Subcutaneous adipose tissue (tissue), 4 donors: ENCODE measurements around the gene ZNF776. TPM values are rescaled to one million over a fixed set of nuclear protein-coding genes. Genes with fewer than 3 reads are reported as not detected.

Source experiments
- CTCF ChIP-seq: fragments of 450-650 bp; IDR thresholded peaks from one replicate; pipeline ENCODE4 v1.5.1; 2016; ENCODE audit warnings: low read depth, mild to moderate bottlenecking, control low read depth, antibody characterized with exemption, moderate library complexity
- total RNA-seq, 4 donors: library from RNA; depleted of rRNA; stranded (reverse); fragments of >200 nt; gene quantifications; one replicate each; pipeline ENCODE4 v1.1.0, GENCODE V29; 2016

ZNF776 gene
- total RNA-seq, 4 donors from 2014 or later = 8.8 to 10.9 (median 10.1) TPM

- no peak for TF ChIP-seq CTCF
Measured at GRCh38 chr19:57759096-57759495, 12.5 kb downstream of the ZNF776 start.

GRCh38 chr19:57769345-57770131 lies 22.9 kb downstream of the ZNF776 start, which contains the start of gene ZNF586:
Gene ZNF586, plus strand, starts transcription at chr19:57769676. Its CDS starts 167 bp downstream, at chr19:57769843.
- TF ChIP-seq CTCF = no peak

DNA sequence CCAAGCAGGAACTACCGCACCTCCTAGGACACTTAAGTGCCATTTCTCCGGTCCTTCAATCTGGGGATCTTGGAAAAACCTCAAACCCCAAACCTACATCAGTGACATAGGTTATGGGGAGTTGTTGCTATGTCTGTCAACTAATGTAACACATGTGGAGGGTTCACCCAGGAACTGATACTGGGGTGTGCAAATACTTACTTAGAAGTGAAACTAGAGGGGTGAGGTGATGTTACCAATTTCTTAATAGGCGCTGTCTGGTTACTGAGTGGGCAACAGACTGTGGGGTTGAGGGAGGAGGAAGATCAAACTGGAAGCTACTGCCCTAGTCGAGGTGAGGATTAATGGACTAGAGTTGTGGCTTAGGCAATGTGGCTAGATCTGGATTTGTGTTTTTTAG lies 24.8 kb downstream of the ZNF776 start:
- TF ChIP-seq CTCF = no peak

DNA sequence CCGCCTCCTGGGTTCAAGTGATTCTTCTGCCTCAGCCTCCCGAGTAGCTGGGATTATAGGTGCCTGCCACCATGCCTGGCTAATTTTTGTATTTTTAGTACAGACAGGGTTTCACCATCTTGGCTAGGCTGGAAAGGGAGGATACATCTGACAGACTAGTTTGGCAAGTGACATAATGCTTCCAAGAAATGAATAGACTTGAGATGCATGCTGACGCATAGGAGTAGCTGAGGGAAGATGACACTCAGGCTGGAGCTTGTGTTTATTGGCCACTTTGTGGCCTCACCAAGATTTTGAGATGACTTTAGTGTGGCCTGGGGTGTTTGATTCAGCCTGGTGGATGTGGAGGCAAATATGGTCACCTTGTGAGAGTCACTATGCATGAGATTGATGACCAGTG lies 26.9 kb downstream of the ZNF776 start:
- TF ChIP-seq CTCF = no peak

- no peak for TF ChIP-seq CTCF
Measured at GRCh38 chr19:57776764-57777296, 30.2 kb downstream of the ZNF776 start.

GRCh38 chr19:57778336-57778735 lies 31.7 kb downstream of the ZNF776 start:
- no peak for TF ChIP-seq CTCF

- no peak for TF ChIP-seq CTCF
Measured at GRCh38 chr19:57779220-57779845, 32.7 kb downstream of the ZNF776 start.
